Measurements from ENCODE around the gene A2M. TPM values are rescaled to one million over a fixed set of nuclear protein-coding genes. Genes with fewer than 3 reads are reported as not detected.

Gene A2M
- total and polyA plus RNA-seq, 10 of the 15 experiments (the other 5 are each of a cell fraction or from before 2014, with no cell fraction given): 0.03 to 3.5 (median 0.20) TPM; not detected in 5

GRCh38 chr12:9087087-9087835, 28.5 kb downstream of the A2M start:
- no peak overlapping the region for H3K4me3 ChIP-seq
- FAIRE-seq (no peak), DNase-seq (ENCODE audit: low read depth, low spot score) (no peak), ATAC-seq (no peak)
- no peak overlapping the region for H2AFZ ChIP-seq (ENCODE audit: control insufficient read depth, low read depth, low read length)
- BruUV-seq (replicated peaks): no TSS peak
- no peaks in the 10 kb centered on the region; a peak in 1 of 4 replicates for H3K27me3 ChIP-seq (replicated peaks in 1 of 2; ENCODE audit: control insufficient read depth in 2 of 2, insufficient read depth in 2 of 2, low read length in 1 of 2)
- H3K9ac ChIP-seq (ENCODE audit: control insufficient read depth, insufficient read depth, low read length): no peak overlapping the region
- H3K4me1 ChIP-seq (ENCODE audit: control insufficient read depth, insufficient read depth, low read length): no peaks in the 10 kb centered on the region
- H3K4me2 ChIP-seq (ENCODE audit: control insufficient read depth, insufficient read depth): no peak overlapping the region
- H3K79me2 ChIP-seq (ENCODE audit: control insufficient read depth, insufficient read depth, low read length): no peaks in the 10 kb centered on the region
- TF ChIP-seq KAT2A (conservative IDR thresholded peaks at IDR 0.05; ENCODE audit: control insufficient read depth, low read depth, low read length): no peak
- TF ChIP-seq POLR2A (IDR thresholded peaks at IDR 0.05; ENCODE audit: low read depth, low read length): no peak
- TF ChIP-seq FOXM1 (IDR thresholded peaks at IDR 0.05; ENCODE audit: low read depth, low read length): no peak
- H3K9me3 ChIP-seq (replicated peaks; ENCODE audit: control insufficient read depth, insufficient read depth, low read length): no peaks in the 10 kb centered on the region; the same call in 2 of the 3 replicates
- intact Hi-C loops (cut with micrococcal nuclease; ENCODE audit: unreplicated experiment) (no loop called here), in situ Hi-C loops (cut with MboI) (no loop called here)
- ChIA-PET SMC1A (ENCODE audit: uncharacterized antibody, unreplicated experiment) (interaction anchor here (2.6 kb wide), 1 partner anchor 10 kb away, joined by 8 read pairs; no protein-coding TSS in a partner anchor), RAD21 (ENCODE audit: unreplicated experiment) (no interaction called here), POLR2A (no interaction called here), CTCF (interaction anchor here (0.6 kb wide), 1 partner anchor 502 kb away, joined by 3 read pairs; no protein-coding TSS in a partner anchor)
- no peaks in the 10 kb centered on the region for H4K20me1 ChIP-seq (ENCODE audit: control insufficient read depth, insufficient read depth)
- no peak overlapping the region for H3K27ac ChIP-seq (ENCODE audit: control insufficient read depth, insufficient read depth)
- no peaks in the 10 kb centered on the region for H3K36me3 ChIP-seq (ENCODE audit: control insufficient read depth in 2 of 2, insufficient read depth in 2 of 2, low read length in 1 of 2)

DNA sequence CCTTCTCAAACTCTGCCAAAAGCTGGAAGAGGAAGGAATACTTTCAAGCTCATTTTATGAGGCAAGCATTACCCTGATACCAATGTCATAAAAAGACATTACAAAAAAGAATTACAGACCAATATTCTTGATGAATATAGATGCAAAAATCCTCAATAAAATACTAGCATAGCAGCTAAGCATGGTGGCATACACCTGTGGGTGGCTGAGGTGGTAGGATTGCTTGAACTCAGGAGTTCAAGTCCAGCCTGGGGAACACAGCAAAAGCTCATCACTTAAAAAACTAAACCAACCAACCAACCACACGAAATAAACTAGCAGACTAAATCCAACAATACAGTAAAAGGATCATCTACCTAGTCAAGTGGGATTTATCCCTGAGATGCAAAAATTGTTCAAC, 29.6 kb downstream of the A2M start:
- ChIA-PET RAD21 (ENCODE audit: unreplicated experiment) (no interaction called here), SMC1A (ENCODE audit: uncharacterized antibody, unreplicated experiment) (interaction anchor here (0.9 to 2.6 kb wide), 3 partner anchors 9 to 17 kb away, joined by 3 to 8 read pairs (median 5); no protein-coding TSS in a partner anchor), POLR2A (no interaction called here), CTCF (no interaction called here)
- no peak overlapping the region for H3K9ac ChIP-seq (ENCODE audit: control insufficient read depth, insufficient read depth, low read length)
- H3K4me3 ChIP-seq: no peak overlapping the region
- no peak overlapping the region for H3K27ac ChIP-seq (ENCODE audit: control insufficient read depth, insufficient read depth)
- TF ChIP-seq CUX1 (IDR thresholded peaks at IDR 0.05; ENCODE audit: insufficient replicate concordance, low read depth, low read length) (no peak), KAT2A (conservative IDR thresholded peaks at IDR 0.05; ENCODE audit: control insufficient read depth, low read depth, low read length) (no peak), EED (IDR thresholded peaks at IDR 0.05; ENCODE audit: low read depth) (no peak), ZBED1 (IDR thresholded peaks at IDR 0.05; ENCODE audit: borderline replicate concordance) (no peak), SRF (IDR thresholded peaks at IDR 0.05; ENCODE audit: low read depth in 2 of 2, low read length in 2 of 2) (no peak), SMAD5 (IDR thresholded peaks at IDR 0.05; ENCODE audit: low read depth) (no peak), BHLHE40 (IDR thresholded peaks at IDR 0.05; ENCODE audit: borderline replicate concordance in 1 of 2, low read depth in 2 of 2, low read length in 1 of 2) (no peak), SREBF1 (IDR thresholded peaks at IDR 0.05; ENCODE audit: low read length) (no peak), TARDBP (IDR thresholded peaks at IDR 0.05; ENCODE audit: borderline replicate concordance) (no peak)
- H3K4me1 ChIP-seq (ENCODE audit: control insufficient read depth, insufficient read depth, low read length): no peaks in the 10 kb centered on the region
- intact Hi-C loops (cut with micrococcal nuclease; ENCODE audit: unreplicated experiment) (no loop called here), in situ Hi-C loops (cut with MboI) (no loop called here)
- no peak overlapping the region for H3K4me2 ChIP-seq (ENCODE audit: control insufficient read depth, insufficient read depth)
- WGBS (ENCODE audit: insufficient coverage, insufficient replicate concordance, low lambda C conversion rate, missing lambda C conversion rate): 0% methylated on average over 1 of the region's 1 CpG
- no peak for FAIRE-seq
- no peaks in the 10 kb centered on the region; the same call in 2 of the 3 replicates for H3K9me3 ChIP-seq (replicated peaks; ENCODE audit: control insufficient read depth, insufficient read depth, low read length)
- BruUV-seq (replicated peaks): no TSS peak
- H2AFZ ChIP-seq (ENCODE audit: control insufficient read depth, low read depth, low read length): no peak overlapping the region
- no peak for ATAC-seq
- H3K79me2 ChIP-seq (ENCODE audit: control insufficient read depth, insufficient read depth, low read length): no peaks in the 10 kb centered on the region
- H3K27me3 ChIP-seq (replicated peaks in 1 of 2; ENCODE audit: control insufficient read depth in 2 of 2, insufficient read depth in 2 of 2, low read length in 1 of 2): no peaks in the 10 kb centered on the region; a peak in 1 of 4 replicates
- no peak for DNase-seq (ENCODE audit: low read depth, low spot score)
- no peaks in the 10 kb centered on the region for H3K36me3 ChIP-seq (ENCODE audit: control insufficient read depth in 2 of 2, insufficient read depth in 2 of 2, low read length in 1 of 2)
- H4K20me1 ChIP-seq (ENCODE audit: control insufficient read depth, insufficient read depth): no peaks in the 10 kb centered on the region
